Measurements from ENCODE around the gene TREML1. TPM values are rescaled to one million over a fixed set of nuclear protein-coding genes. Genes with fewer than 3 reads are reported as not detected.

The TREML1 gene
- total and polyA plus RNA-seq, 9 of the 15 experiments (the other 6 are each of a cell fraction or from before 2014, with no cell fraction given): not detected

GRCh38 chr6:41174610-41175009 lies 20.5 kb upstream of the TREML1 start (continued):
- TF ChIP-seq MGA (IDR thresholded peaks at IDR 0.05) (no peak), CSDE1 (IDR thresholded peaks at IDR 0.05) (no peak), FOXA1 (IDR thresholded peaks at IDR 0.05; ENCODE audit: borderline replicate concordance) (no peak)

Measured in K562 (cell line).